A549 (cell line): ENCODE measurements around the gene PLA2G4A. TPM values are rescaled to one million over a fixed set of nuclear protein-coding genes. Genes with fewer than 3 reads are reported as not detected.

Experiments used
- ATAC-seq, 2 experiments: fragments of 200-7000 bp in 1 of 2; fragments of >200 bp in 1 of 2; cut with Nextera tagmentation in 1 of 2; cut with Tn5 transposase in 1 of 2; 3 replicates each; pipeline versions ENCODE4 v1.8.0 to v1.9.1; 2018 to 2020; ENCODE audit warnings: mild to moderate bottlenecking in 1 of 2, moderate library complexity in 1 of 2
- CTCF ChIA-PET: fragments of 300-600 bp; sonication (Branson Sonifier 250); formaldehyde crosslinking; extraction: SDS; loops from one replicate; lab custom pipeline; 2021; ENCODE audit warnings: antibody characterized with exemption, inconsistent platforms; lab: Yijun Ruan, JAX
- POLR2A ChIA-PET: fragments of 350-600 bp; formaldehyde crosslinking; extraction: SDS; loops from one replicate; lab custom pipeline; 2021; ENCODE audit warnings: antibody characterized with exemption, inconsistent platforms; lab: Yijun Ruan, JAX
- DNase-seq, 2 experiments: peaks; one replicate each; pipeline versions ENCODE4 v3.0.0 to v3.0.0-alpha.2; 2011 to 2016; ENCODE audit warnings: low read depth in 1 of 2, low spot score in 1 of 2
- FAIRE-seq: peaks from 2 replicates; lab custom pipeline; 2011; peaks lifted over from hg19 to GRCh38; lab: Jason Lieb, UNC
- H3K27ac ChIP-seq, 2 experiments: fragments of >200 bp; sonication (Bioruptor Twin); formaldehyde crosslinking; 3 replicates each; pipeline ENCODE4 v1.5.1; 2016 to 2017
- H3K4me1 ChIP-seq: fragments of >200 bp; sonication (Bioruptor Twin); formaldehyde crosslinking; 3 replicates; pipeline ENCODE4 v1.6.1; 2016
- H3K4me2 ChIP-seq: fragments of >200 bp; sonication (Bioruptor Twin); formaldehyde crosslinking; 3 replicates; pipeline ENCODE4 v1.6.1; 2016
- H3K4me3 ChIP-seq: fragments of >200 bp; sonication (Bioruptor Twin); formaldehyde crosslinking; 3 replicates; pipeline ENCODE4 v1.5.1; 2016
- H3K9me3 ChIP-seq: fragments of >200 bp; sonication (Bioruptor Twin); formaldehyde crosslinking; 3 replicates; pipeline ENCODE4 v1.6.1; 2016
- CHD2 ChIP-seq: fragments of 150-350 bp; IDR thresholded peaks from 2 replicates; pipeline ENCODE4 v1.6.1; 2014; ENCODE audit warnings: low read length; ENCODE audit not compliant: partially characterized antibody
- EHF ChIP-seq: fragments of 250-450 bp; sonication (Bioruptor Pico); IDR thresholded peaks from 2 replicates; pipeline ENCODE4 v1.5.0; 2020; ENCODE audit warnings: mild to moderate bottlenecking
- ELK1 ChIP-seq: fragments of 150-350 bp; IDR thresholded peaks from 2 replicates; pipeline ENCODE4 v1.6.1; 2014; ENCODE audit warnings: low read depth, mild to moderate bottlenecking, low read length
- EP300 ChIP-seq, 2 experiments: fragments of >200 bp; sonication (Bioruptor Twin); formaldehyde crosslinking; IDR thresholded peaks; 2 replicates in 1 of 2; 3 replicates in 1 of 2; pipeline ENCODE4 v1.6.1; 2016 to 2017
- HOXA7 ChIP-seq: fragments of 250-450 bp; sonication (Bioruptor Pico); IDR thresholded peaks from 2 replicates; pipeline ENCODE4 v1.5.0; 2020; ENCODE audit warnings: mild to moderate bottlenecking, moderate library complexity
- JUNB ChIP-seq: fragments of >200 bp; sonication (Bioruptor Twin); formaldehyde crosslinking; IDR thresholded peaks from 2 replicates; pipeline ENCODE4 v1.6.1; 2016
- MAFK ChIP-seq: fragments of 450-650 bp; IDR thresholded peaks from 2 replicates; pipeline ENCODE4 v1.6.1; 2014; ENCODE audit not compliant: partially characterized antibody
- NR3C1 ChIP-seq: fragments of >200 bp; sonication (Bioruptor Twin); formaldehyde crosslinking; IDR thresholded peaks from 3 replicates; pipeline ENCODE4 v1.6.1; 2017
- POLR2AphosphoS2 ChIP-seq: conservative IDR thresholded peaks from 2 replicates; pipeline ENCODE4 v1.6.1; 2012; ENCODE audit warnings: low read length, improper control_type of control experiment, inconsistent platforms
- RFX5 ChIP-seq: fragments of 450-650 bp; IDR thresholded peaks from 2 replicates; pipeline ENCODE4 v1.7.1; 2014; ENCODE audit warnings: antibody characterized with exemption, mild to moderate bottlenecking, moderate library complexity
- SREBF2 ChIP-seq: fragments of 450-650 bp; IDR thresholded peaks from 2 replicates; pipeline ENCODE4 v1.6.1; 2014; ENCODE audit warnings: mild to moderate bottlenecking, moderate library complexity
- TFCP2L1 ChIP-seq: fragments of 250-450 bp; sonication (Bioruptor Pico); IDR thresholded peaks from 2 replicates; pipeline ENCODE4 v1.5.0; 2021; ENCODE audit warnings: mild to moderate bottlenecking
- ZC3H11A ChIP-seq: fragments of 450-650 bp; IDR thresholded peaks from 2 replicates; pipeline ENCODE4 v1.6.1; 2014; ENCODE audit warnings: antibody characterized with exemption, mild to moderate bottlenecking
- ZSCAN20 ChIP-seq: fragments of 250-450 bp; sonication (Bioruptor Pico); IDR thresholded peaks from 2 replicates; pipeline ENCODE4 v1.8.0; 2022; ENCODE audit warnings: mild to moderate bottlenecking, moderate library complexity
- WGBS: methylation state at CpG from one replicate; pipeline ENCODE4 v1.1.6; 2017; ENCODE audit errors: missing lambda C conversion rate; 5-methylcytosine and 5-hydroxymethylcytosine counted together
- polyA plus RNA-seq, 4 experiments: library from polyadenylated mRNA; depleted of rRNA in 3 of 4; stranded (reverse); fragments of >200 nt; fragmentation: RNase III in 1 of 4; extraction: RNeasy Plus Mini Kit Qiagen cat#74134 plus additional on column Dnase treatment in 1 of 4; gene quantifications; 2 replicates in 3 of 4; 3 replicates in 1 of 4; pipeline ENCODE4 v1.2.3, GENCODE V29; 2011 to 2017
- TF ChIP-seq, protein P1 (sequence below): fragments of 200-600 bp; sonication (generic); IDR thresholded peaks from 2 replicates; pipeline ENCODE4 v1.6.1; 2016; ENCODE audit warnings: antibody characterized with exemption, mild to moderate bottlenecking, moderate library complexity
- TF ChIP-seq, protein P2 (sequence below): fragments of >200 bp; sonication (Bioruptor Twin); formaldehyde crosslinking; IDR thresholded peaks from 3 replicates; pipeline ENCODE4 v1.6.1; 2016
- TF ChIP-seq, protein P3 (sequence below): fragments of >200 bp; sonication (Bioruptor Twin); formaldehyde crosslinking; IDR thresholded peaks from 2 replicates; pipeline ENCODE4 v1.6.1; 2016
- TF ChIP-seq, protein P4 (sequence below): IDR thresholded peaks from 2 replicates; pipeline ENCODE4 v1.6.1; 2012

The PLA2G4A gene
- polyA plus RNA-seq, 2 of the 4 experiments (the other 2 are of a cell fraction) = 26.3 to 80.4 TPM

DNA sequence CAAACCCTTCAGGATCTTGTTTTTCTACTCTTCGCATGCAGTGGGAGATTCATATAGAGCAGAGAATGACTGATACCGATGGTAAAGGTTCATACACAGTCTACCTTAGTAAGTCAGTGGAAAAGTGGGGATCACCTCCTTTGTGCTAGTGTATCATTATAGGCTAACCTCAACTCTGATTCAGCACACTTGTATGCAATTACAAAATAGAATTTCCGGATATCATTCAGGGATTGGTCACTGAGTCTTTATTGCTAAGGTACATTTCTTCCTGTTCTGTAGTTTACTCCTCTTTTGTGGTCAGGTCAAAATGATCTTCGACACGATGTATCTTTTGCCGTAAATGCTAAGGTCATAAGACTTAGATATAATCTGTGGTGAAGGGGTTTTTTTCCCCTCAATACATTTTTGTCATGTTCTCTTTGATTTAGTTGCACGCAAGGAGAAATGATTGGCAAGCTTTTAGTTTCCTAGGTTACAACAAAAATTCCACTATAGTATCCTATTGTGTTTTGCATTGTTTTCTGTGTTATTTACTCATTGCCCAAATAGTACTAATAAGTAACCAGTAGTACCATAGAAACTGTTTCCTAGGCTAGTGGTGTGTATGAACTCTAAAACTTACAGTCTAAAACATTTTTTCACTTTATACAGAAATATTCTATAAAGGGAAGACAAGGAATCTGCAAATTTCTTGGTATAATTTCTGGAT lies 35.7 kb upstream of the PLA2G4A start:
- WGBS = 77% methylated on average over 7 of the region's 7 CpGs
- ATAC-seq = no peak

DNA sequence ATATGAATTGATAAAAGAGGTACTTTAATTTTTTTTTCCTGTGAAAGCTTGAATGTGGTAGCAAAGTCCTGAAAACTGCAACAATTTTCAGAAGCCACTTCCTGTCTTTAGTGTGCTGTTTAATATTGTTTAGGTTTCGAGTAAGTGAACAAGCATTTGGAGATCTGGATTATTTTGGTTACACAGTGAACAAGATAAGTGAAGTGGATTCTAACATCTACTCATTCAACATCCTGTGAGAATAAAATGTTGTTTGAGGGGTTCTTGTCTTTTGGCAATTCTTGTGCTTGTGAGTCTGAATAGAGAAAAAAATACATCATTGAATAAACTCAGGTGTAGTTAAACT lies 35.2 kb upstream of the PLA2G4A start:
- Histone ChIP-seq H3K27ac (no peak overlapping the region), H3K9me3 (no peaks in the 10 kb centered on the region; the same call in 2 of the 3 replicates), H3K4me3 (no peak overlapping the region), H3K4me2 (no peak overlapping the region), H3K4me1 (no peaks in the 10 kb centered on the region)
- ChIA-PET POLR2A (no interaction called here), CTCF (no interaction called here)
- WGBS = 79% methylated on average over 1 of the region's 1 CpG
- no peak for FAIRE-seq
- TF ChIP-seq, protein P1, sequence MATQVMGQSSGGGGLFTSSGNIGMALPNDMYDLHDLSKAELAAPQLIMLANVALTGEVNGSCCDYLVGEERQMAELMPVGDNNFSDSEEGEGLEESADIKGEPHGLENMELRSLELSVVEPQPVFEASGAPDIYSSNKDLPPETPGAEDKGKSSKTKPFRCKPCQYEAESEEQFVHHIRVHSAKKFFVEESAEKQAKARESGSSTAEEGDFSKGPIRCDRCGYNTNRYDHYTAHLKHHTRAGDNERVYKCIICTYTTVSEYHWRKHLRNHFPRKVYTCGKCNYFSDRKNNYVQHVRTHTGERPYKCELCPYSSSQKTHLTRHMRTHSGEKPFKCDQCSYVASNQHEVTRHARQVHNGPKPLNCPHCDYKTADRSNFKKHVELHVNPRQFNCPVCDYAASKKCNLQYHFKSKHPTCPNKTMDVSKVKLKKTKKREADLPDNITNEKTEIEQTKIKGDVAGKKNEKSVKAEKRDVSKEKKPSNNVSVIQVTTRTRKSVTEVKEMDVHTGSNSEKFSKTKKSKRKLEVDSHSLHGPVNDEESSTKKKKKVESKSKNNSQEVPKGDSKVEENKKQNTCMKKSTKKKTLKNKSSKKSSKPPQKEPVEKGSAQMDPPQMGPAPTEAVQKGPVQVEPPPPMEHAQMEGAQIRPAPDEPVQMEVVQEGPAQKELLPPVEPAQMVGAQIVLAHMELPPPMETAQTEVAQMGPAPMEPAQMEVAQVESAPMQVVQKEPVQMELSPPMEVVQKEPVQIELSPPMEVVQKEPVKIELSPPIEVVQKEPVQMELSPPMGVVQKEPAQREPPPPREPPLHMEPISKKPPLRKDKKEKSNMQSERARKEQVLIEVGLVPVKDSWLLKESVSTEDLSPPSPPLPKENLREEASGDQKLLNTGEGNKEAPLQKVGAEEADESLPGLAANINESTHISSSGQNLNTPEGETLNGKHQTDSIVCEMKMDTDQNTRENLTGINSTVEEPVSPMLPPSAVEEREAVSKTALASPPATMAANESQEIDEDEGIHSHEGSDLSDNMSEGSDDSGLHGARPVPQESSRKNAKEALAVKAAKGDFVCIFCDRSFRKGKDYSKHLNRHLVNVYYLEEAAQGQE = no peak
- TF ChIP-seq ZC3H11A = no peak
- TF ChIP-seq, protein P2, sequence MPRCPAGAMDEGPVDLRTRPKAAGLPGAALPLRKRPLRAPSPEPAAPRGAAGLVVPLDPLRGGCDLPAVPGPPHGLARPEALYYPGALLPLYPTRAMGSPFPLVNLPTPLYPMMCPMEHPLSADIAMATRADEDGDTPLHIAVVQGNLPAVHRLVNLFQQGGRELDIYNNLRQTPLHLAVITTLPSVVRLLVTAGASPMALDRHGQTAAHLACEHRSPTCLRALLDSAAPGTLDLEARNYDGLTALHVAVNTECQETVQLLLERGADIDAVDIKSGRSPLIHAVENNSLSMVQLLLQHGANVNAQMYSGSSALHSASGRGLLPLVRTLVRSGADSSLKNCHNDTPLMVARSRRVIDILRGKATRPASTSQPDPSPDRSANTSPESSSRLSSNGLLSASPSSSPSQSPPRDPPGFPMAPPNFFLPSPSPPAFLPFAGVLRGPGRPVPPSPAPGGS = no peak
- no peak for ATAC-seq
- no peak for DNase-seq

More for the DNA sequence above, 35.7 kb upstream of the PLA2G4A start:
- POLR2A ChIA-PET = no interaction called here
- Histone ChIP-seq H3K27ac (no peak overlapping the region), H3K4me2 (no peak overlapping the region)
- no peak for TF ChIP-seq POLR2AphosphoS2
- no peak for TF ChIP-seq TFCP2L1
- no peak for TF ChIP-seq SREBF2
- no peak for TF ChIP-seq ZSCAN20
- TF ChIP-seq, protein P3, sequence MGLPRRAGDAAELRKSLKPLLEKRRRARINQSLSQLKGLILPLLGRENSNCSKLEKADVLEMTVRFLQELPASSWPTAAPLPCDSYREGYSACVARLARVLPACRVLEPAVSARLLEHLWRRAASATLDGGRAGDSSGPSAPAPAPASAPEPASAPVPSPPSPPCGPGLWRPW = no peak
- no peak for TF ChIP-seq CHD2
- TF ChIP-seq, all 56 proteins: peak for 0
- CTCF ChIA-PET = no interaction called here
- Histone ChIP-seq H3K9me3 (no peaks in the 10 kb centered on the region; the same call in 2 of the 3 replicates), H3K4me1 (no peaks in the 10 kb centered on the region), H3K4me3 (no peak overlapping the region)
- DNase-seq = peak in 1 of 2 experiments; percentile 5
- no peak for FAIRE-seq

DNA sequence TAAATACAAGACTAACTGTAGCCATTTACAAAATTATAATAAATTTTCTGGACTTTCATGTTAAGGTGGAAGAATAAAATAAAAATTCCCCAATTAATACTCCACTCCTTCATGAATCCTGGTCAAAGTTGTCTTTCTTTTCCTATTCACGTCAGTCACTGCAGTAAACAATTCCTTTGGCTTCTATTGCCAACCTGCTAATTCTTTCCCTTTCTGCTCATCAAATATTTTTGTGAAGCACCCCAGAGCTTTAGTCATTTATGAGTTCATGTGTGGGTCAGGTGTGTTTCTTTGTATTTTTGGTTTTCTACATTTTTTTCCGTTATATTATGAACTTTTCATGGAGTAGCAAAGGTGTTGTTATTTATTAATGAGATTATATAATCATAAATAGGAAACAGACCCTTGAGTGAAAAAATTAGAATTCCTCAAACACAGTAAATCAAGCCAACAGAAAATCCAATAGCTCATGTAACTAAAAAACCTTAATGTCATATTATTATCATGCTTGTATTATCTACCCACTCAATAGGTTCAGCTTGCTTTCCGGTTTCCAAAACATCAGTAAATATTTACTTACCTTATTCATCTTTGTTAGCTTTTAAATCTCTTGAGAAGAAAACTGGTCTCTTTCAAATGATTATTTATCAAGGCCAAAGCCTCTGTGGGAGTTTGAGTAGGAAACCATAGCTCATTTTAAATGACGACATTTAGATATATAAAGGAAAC lies 29.6 kb upstream of the PLA2G4A start:
- H3K4me1 ChIP-seq = peaks cover 10% of the 10 kb centered on the region; the same call in 1 of the 3 replicates
- H3K4me2 ChIP-seq = peak overlapping the region; percentile 0; the same call in 1 of the 3 replicates
- 46% methylated on average over 4 of the region's 4 CpGs for WGBS
- ATAC-seq (no peak), FAIRE-seq (no peak), DNase-seq (peak in 1 of 2 experiments; percentile 31)
- H3K4me3 ChIP-seq = no peak overlapping the region
- no peak for TF ChIP-seq RFX5
- TF ChIP-seq EHF (CRISPR knock-in tag) = no peak
- no peak for TF ChIP-seq ELK1
- no peak for TF ChIP-seq EP300 (IDR thresholded peaks at IDR 0.05)
- TF ChIP-seq JUNB = no peak
- no peak for TF ChIP-seq MAFK
- no peak for TF ChIP-seq NR3C1
- no peak for TF ChIP-seq TFCP2L1
- no peak for TF ChIP-seq HOXA7
- TF ChIP-seq, protein P4, sequence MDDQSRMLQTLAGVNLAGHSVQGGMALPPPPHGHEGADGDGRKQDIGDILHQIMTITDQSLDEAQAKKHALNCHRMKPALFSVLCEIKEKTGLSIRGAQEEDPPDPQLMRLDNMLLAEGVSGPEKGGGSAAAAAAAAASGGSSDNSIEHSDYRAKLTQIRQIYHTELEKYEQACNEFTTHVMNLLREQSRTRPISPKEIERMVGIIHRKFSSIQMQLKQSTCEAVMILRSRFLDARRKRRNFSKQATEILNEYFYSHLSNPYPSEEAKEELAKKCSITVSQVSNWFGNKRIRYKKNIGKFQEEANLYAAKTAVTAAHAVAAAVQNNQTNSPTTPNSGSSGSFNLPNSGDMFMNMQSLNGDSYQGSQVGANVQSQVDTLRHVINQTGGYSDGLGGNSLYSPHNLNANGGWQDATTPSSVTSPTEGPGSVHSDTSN = no peak
- ChIA-PET CTCF (interaction anchor here (0.5 to 1.2 kb wide), 2 partner anchors 60 to 231 kb away, joined by 3 read pairs; no protein-coding TSS in a partner anchor), POLR2A (no interaction called here)
- H3K9me3 ChIP-seq = no peaks in the 10 kb centered on the region; the same call in 2 of the 3 replicates
- peak overlapping the region in 1 of 2 experiments; percentile 21; a peak in 1 of 6 replicates for H3K27ac ChIP-seq
